Smooth muscle cell (in vitro differentiated cells): ENCODE measurements around the gene FUT4. TPM values are rescaled to one million over a fixed set of nuclear protein-coding genes. Genes with fewer than 3 reads are reported as not detected.

Experiments used
- DNase-seq: peaks from one replicate; lab custom pipeline; 2025; ENCODE audit not compliant: unreplicated experiment; lab: John Stamatoyannopoulos, UW
- H2AFZ ChIP-seq: fragments of 200-600 bp; sonication (generic); 2 replicates; pipeline ENCODE4 v1.6.0; 2016; ENCODE audit warnings: antibody characterized with exemption, low read depth, mild to moderate bottlenecking
- H3F3A ChIP-seq: fragments of 200-600 bp; sonication (generic); 2 replicates; pipeline ENCODE4 v1.6.0; 2017; ENCODE audit warnings: antibody characterized with exemption, low read depth
- H3K27ac ChIP-seq: fragments of 200-600 bp; sonication (generic); 2 replicates; pipeline ENCODE4 v1.5.1; 2016; ENCODE audit warnings: low read depth, mild to moderate bottlenecking
- H3K27me3 ChIP-seq: fragments of 200-600 bp; sonication (generic); 2 replicates; pipeline ENCODE4 v1.6.1; 2016; ENCODE audit warnings: low read depth, mild to moderate bottlenecking
- H3K36me3 ChIP-seq: fragments of 200-600 bp; sonication (generic); 2 replicates; pipeline ENCODE4 v1.5.1; 2016; ENCODE audit warnings: low read depth
- H3K4me1 ChIP-seq: fragments of 200-600 bp; sonication (generic); 2 replicates; pipeline ENCODE4 v1.5.1; 2016; ENCODE audit warnings: low read depth
- H3K4me2 ChIP-seq: fragments of 200-600 bp; sonication (generic); 2 replicates; pipeline ENCODE4 v1.6.0; 2016; ENCODE audit warnings: mild to moderate bottlenecking
- H3K4me3 ChIP-seq: fragments of 200-600 bp; sonication (generic); 2 replicates; pipeline ENCODE4 v1.5.1; 2016; ENCODE audit warnings: mild to moderate bottlenecking
- H3K79me2 ChIP-seq: fragments of 200-600 bp; sonication (generic); 2 replicates; pipeline ENCODE4 v1.6.0; 2016; ENCODE audit warnings: low read depth, mild to moderate bottlenecking
- H3K9ac ChIP-seq: fragments of 200-600 bp; sonication (generic); 2 replicates; pipeline ENCODE4 v1.6.0; 2016; ENCODE audit warnings: low read depth
- H3K9me3 ChIP-seq: fragments of 200-600 bp; sonication (generic); replicated peaks from 2 replicates; pipeline ENCODE4 v1.5.1; 2016; ENCODE audit warnings: low read depth
- H4K20me1 ChIP-seq: fragments of 200-600 bp; sonication (generic); 2 replicates; pipeline ENCODE4 v1.6.0; 2016; ENCODE audit warnings: low read depth
- CTCF ChIP-seq: fragments of 200-600 bp; sonication (generic); IDR thresholded peaks from 2 replicates; pipeline ENCODE4 v1.5.1; 2017; ENCODE audit warnings: borderline replicate concordance, mild to moderate bottlenecking, antibody characterized with exemption; ENCODE audit not compliant: insufficient read depth, poor library complexity, severe bottlenecking
- WGBS: methylation state at CpG from one replicate; pipeline ENCODE4 v1.1.7; 2016; ENCODE audit warnings: low lambda C conversion rate; 5-methylcytosine and 5-hydroxymethylcytosine counted together
- polyA plus RNA-seq: library from polyadenylated mRNA; unstranded; fragments of >200 nt; fragmentation: Nextera tagmentation; extraction: Ambion mirVana; gene quantifications from 2 replicates; pipeline ENCODE4 v1.2.1, GENCODE V29; 2016
- total RNA-seq: library from RNA; depleted of rRNA; stranded (reverse); fragments of >200 nt; gene quantifications from 2 replicates; pipeline ENCODE4 v1.2.3, GENCODE V29; 2014

FUT4 gene
- total and polyA plus RNA-seq, 2 experiments from 2014 or later, result 5.1 to 5.7 TPM

GRCh38 chr11:94511932-94512781 is 31.6 kb upstream of the FUT4 start, which contains the start of gene C11orf97:
Gene C11orf97 (plus strand): TSS chr11:94512461. CDS start chr11:94512529, 68 bp downstream.
- no peaks in the 10 kb centered on the region for H3K79me2 ChIP-seq
- H3F3A ChIP-seq, result no peaks in the 10 kb centered on the region
- H4K20me1 ChIP-seq, result no peaks in the 10 kb centered on the region
- WGBS, result 20% methylated on average over 38 of the region's 53 CpGs
- H3K9me3 ChIP-seq, result no peaks in the 10 kb centered on the region
- H3K4me2 ChIP-seq, result peak within 1 kb of the TSS; percentile 89
- H2AFZ ChIP-seq, result peak within 1 kb of the TSS; percentile 81
- H3K4me3 ChIP-seq, result peak within 1 kb of the TSS; percentile 56
- H3K4me1 ChIP-seq, result no peaks in the 10 kb centered on the region
- H3K36me3 ChIP-seq, result no peaks in the 10 kb centered on the region
- no peak within 1 kb of the TSS for H3K27ac ChIP-seq
- H3K9ac ChIP-seq, result no peak within 1 kb of the TSS
- peaks cover 28% of the 10 kb centered on the region for H3K27me3 ChIP-seq
- peak; percentile 10 for DNase-seq
- no peak for TF ChIP-seq CTCF

DNA sequence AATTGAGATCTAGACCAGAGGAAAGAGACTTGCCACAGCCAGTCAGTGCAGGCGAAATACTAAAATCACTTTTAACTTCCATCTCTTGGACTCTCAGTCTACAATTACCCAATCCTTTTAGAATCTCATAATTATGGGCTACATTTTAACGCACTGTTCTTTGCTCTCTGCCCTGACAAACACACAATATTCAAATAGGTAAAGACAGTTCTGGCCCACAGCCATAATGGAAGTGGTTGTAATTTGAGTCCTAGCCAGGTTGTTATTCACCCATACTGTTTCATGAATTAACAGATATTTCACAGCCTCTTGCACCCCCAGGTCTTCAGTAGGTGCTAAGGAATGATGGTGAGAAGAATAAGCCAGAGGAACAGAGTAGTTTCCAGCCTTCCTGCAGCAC is 30.6 kb upstream of the FUT4 start:
- no peaks in the 10 kb centered on the region for H3K9me3 ChIP-seq
- no peak overlapping the region for H3K27ac ChIP-seq
- no peak for TF ChIP-seq CTCF
- no peaks in the 10 kb centered on the region for H3F3A ChIP-seq
- H3K4me3 ChIP-seq, result no peak overlapping the region
- no peak for DNase-seq
- peak overlapping the region; percentile 89 for H3K4me2 ChIP-seq
- H2AFZ ChIP-seq, result no peak overlapping the region
- no peaks in the 10 kb centered on the region for H3K36me3 ChIP-seq
- H3K79me2 ChIP-seq, result no peaks in the 10 kb centered on the region
- H3K9ac ChIP-seq, result no peak overlapping the region
- no peaks in the 10 kb centered on the region for H3K4me1 ChIP-seq
- 83% methylated on average over 2 of the region's 2 CpGs for whole genome bisulfite sequencing
- H3K27me3 ChIP-seq, result peaks cover 31% of the 10 kb centered on the region
- H4K20me1 ChIP-seq, result no peaks in the 10 kb centered on the region

- H3K27me3 ChIP-seq, result peaks cover 31% of the 10 kb centered on the region
- no peak overlapping the region for H3K4me2 ChIP-seq
- H3K9ac ChIP-seq, result no peak overlapping the region
- H4K20me1 ChIP-seq, result no peaks in the 10 kb centered on the region
- H3K9me3 ChIP-seq, result no peaks in the 10 kb centered on the region
- H3K36me3 ChIP-seq, result no peaks in the 10 kb centered on the region
- no peak overlapping the region for H3K27ac ChIP-seq
- WGBS, result 87% methylated on average over 2 of the region's 2 CpGs
- no peaks in the 10 kb centered on the region for H3K79me2 ChIP-seq
- H3F3A ChIP-seq, result no peaks in the 10 kb centered on the region
- H2AFZ ChIP-seq, result no peak overlapping the region
- H3K4me3 ChIP-seq, result no peak overlapping the region
- no peak for TF ChIP-seq CTCF
- H3K4me1 ChIP-seq, result no peaks in the 10 kb centered on the region
- no peak for DNase-seq
Observed at GRCh38 chr11:94515398-94515797, 28.3 kb upstream of the FUT4 start.
